ACC112 (cell line): ENCODE results near the gene LMAN1.
A peak's percentile ranks its signal among the peaks of the same experiment; 100 is the strongest.

Source experiments
- H2AFZ ChIP-seq: fragments of 200-600 bp; sonication (generic); one replicate; pipeline ENCODE4 v1.6.0; 2017; ENCODE audit warnings: antibody characterized with exemption, low read length; ENCODE audit not compliant: unreplicated experiment
- H3K27ac ChIP-seq: fragments of 200-600 bp; sonication (generic); 2 replicates; pipeline ENCODE4 v1.5.1; 2014; ENCODE audit warnings: low read depth, mild to moderate bottlenecking, antibody characterized with exemption, low read length, moderate library complexity
- H3K27me3 ChIP-seq: fragments of 200-600 bp; sonication (generic); 2 replicates; pipeline ENCODE4 v1.6.1; 2014; ENCODE audit warnings: mild to moderate bottlenecking, antibody characterized with exemption, low read length, moderate library complexity, mixed read lengths; ENCODE audit not compliant: insufficient read depth
- H3K36me3 ChIP-seq: fragments of 200-600 bp; sonication (generic); 2 replicates; pipeline ENCODE4 v1.6.1; 2016; ENCODE audit warnings: mild to moderate bottlenecking, antibody characterized with exemption, low read length, moderate library complexity, mixed read lengths; ENCODE audit not compliant: insufficient read depth
- H3K4me1 ChIP-seq: fragments of 200-600 bp; sonication (generic); one replicate; pipeline ENCODE4 v1.6.1; 2016; ENCODE audit warnings: low read length, mixed read lengths; ENCODE audit not compliant: insufficient read depth, unreplicated experiment, control insufficient read depth
- H3K4me3 ChIP-seq: fragments of 200-600 bp; sonication (generic); 2 replicates; pipeline ENCODE4 v1.5.1; 2014; ENCODE audit warnings: mild to moderate bottlenecking, low read depth, low read length
- H3K79me2 ChIP-seq: fragments of 200-600 bp; sonication (generic); one replicate; pipeline ENCODE4 v1.6.0; 2016; ENCODE audit warnings: low read length; ENCODE audit not compliant: control insufficient read depth, unreplicated experiment, insufficient read depth

The LMAN1 gene

GRCh38 chr18:59383851-59384250 lies 24.8 kb upstream of the LMAN1 start:
- Histone ChIP-seq H3K27me3 (no peaks in the 10 kb centered on the region), H3K79me2 (no peaks in the 10 kb centered on the region), H3K27ac (no peak overlapping the region), H3K4me3 (no peak overlapping the region), H3K36me3 (no peaks in the 10 kb centered on the region), H2AFZ (no peak overlapping the region), H3K4me1 (no peaks in the 10 kb centered on the region)

DNA sequence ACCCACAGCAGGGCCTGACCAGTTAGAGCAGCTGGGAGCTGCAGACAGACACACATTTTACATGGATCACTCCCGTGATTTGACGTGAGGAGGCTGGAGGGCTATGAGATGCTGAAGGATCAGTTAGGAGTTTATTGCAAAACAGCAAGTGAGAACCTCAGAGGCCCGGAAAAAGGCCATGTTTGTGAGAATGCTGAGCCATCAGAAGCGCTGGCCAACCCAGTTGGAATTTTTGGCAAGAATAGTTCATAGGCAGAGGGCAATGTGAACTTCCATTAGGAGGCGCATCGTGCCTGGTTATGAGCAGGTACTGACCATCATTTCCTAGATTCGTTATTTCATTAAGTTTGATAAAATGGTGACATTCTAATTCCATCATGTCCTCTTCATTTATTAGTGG lies 23.3 kb upstream of the LMAN1 start:
- Histone ChIP-seq H3K27me3 (no peaks in the 10 kb centered on the region), H2AFZ (no peak overlapping the region)

GRCh38 chr18:59381949-59382348 lies 22.9 kb upstream of the LMAN1 start:
- no peaks in the 10 kb centered on the region for H3K27me3 ChIP-seq
- no peak overlapping the region for H3K27ac ChIP-seq
- H3K36me3 ChIP-seq: no peaks in the 10 kb centered on the region
- H2AFZ ChIP-seq: no peak overlapping the region
- H3K79me2 ChIP-seq: no peaks in the 10 kb centered on the region
- no peak overlapping the region for H3K4me3 ChIP-seq
- no peaks in the 10 kb centered on the region for H3K4me1 ChIP-seq

More for the DNA sequence above, 23.3 kb upstream of the LMAN1 start:
- H3K79me2 ChIP-seq: no peaks in the 10 kb centered on the region
- no peaks in the 10 kb centered on the region for H3K4me1 ChIP-seq
- H3K36me3 ChIP-seq: no peaks in the 10 kb centered on the region
- H3K27ac ChIP-seq: no peak overlapping the region
- H3K4me3 ChIP-seq: no peak overlapping the region

DNA sequence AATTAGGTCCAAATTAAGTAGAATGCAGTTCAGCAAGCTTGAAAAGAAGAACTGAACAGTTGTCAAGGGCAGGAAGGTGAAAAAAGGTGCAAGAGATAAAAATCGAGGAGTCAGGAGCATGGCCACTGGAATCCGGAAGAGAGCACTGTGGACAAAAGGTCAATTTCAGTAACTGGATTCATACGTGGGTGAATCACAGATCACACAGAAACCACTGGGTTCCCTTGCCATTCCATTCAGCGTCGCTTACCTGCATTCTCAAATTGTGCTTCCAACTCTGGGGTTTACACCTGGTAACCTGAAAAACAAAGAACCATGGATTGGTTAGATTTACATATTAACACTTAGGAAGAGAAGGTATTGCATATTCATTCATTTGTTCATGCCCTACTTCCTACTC lies 21.6 kb upstream of the LMAN1 start:
- H3K79me2 ChIP-seq: no peaks in the 10 kb centered on the region
- no peaks in the 10 kb centered on the region for H3K4me1 ChIP-seq
- H3K27ac ChIP-seq: no peak overlapping the region
- no peak overlapping the region for H3K4me3 ChIP-seq
- H3K27me3 ChIP-seq: no peaks in the 10 kb centered on the region
- H3K36me3 ChIP-seq: no peaks in the 10 kb centered on the region
- no peak overlapping the region for H2AFZ ChIP-seq

DNA sequence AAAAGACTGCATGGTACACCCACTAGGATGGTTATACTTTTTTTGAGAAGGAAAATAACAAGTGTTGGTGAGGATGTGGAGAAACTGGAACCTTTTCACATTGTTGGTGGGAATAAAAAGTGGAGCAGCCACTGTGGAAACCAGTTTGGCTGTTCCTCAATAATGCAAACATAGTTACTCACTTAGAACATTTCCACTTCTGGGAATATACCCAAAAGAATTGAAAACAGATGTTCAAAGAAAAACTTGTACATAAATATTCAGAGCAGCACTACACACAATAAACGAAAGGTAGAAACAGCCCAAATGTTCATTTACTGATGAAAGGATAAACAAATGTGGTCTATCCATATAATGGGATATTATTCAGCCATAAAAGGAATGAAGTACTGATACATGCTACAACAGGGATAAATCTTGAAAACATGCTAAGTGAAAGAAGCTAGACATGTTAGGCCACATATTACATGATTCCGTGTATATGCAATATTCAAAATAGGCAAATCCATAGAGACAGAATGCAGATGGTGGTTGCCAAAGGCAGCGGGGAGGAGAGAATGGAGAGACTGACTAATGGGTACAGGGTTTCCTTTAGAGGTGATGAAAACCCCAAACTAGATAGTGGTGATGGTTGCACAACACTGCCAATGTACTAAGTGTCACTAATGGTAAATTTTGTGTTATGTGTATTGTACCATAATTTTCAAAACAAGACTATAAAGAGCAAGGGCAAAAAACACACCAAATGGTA lies 20.9 kb upstream of the LMAN1 start:
- H3K36me3 ChIP-seq: no peaks in the 10 kb centered on the region
- no peaks in the 10 kb centered on the region for H3K27me3 ChIP-seq

GRCh38 chr18:59377613-59378337 lies 18.7 kb upstream of the LMAN1 start:
- Histone ChIP-seq H3K27ac (no peak overlapping the region), H2AFZ (no peak overlapping the region), H3K79me2 (no peaks in the 10 kb centered on the region), H3K27me3 (peaks cover 10% of the 10 kb centered on the region; the same call in 1 of the 2 replicates), H3K4me1 (no peaks in the 10 kb centered on the region), H3K4me3 (no peak overlapping the region), H3K36me3 (no peaks in the 10 kb centered on the region)

More for the DNA sequence above, 20.9 kb upstream of the LMAN1 start:
- H3K79me2 ChIP-seq: no peaks in the 10 kb centered on the region
- no peaks in the 10 kb centered on the region for H3K4me1 ChIP-seq
- no peak overlapping the region for H2AFZ ChIP-seq
- H3K4me3 ChIP-seq: no peak overlapping the region
- no peak overlapping the region for H3K27ac ChIP-seq

DNA sequence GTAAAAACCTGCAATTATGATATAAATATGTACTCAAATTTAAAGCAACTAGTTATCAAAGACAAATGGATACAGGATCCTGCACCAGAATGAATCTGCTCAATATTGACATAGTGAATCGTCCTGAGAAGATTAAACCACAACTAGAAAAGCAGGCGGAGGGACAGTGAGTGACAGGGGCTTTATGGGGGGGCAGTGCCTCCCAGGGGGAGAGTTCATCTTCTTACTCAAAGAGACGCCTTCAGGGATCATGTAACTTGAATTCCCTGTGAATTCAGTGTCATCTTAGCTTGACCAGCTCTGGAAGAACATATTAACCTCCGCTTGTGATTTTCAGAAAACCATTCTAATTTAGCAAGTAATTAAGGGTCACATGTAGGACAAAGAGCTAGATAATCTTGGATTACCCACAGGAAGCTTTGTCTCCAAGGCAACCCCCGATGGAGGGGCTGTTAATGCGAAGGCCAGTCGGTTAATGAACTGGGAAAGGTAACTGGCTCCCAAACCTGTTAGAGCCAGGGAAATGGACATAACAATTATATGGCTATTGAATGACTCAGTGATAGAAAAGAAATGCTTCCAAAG lies 17.4 kb upstream of the LMAN1 start:
- Histone ChIP-seq H3K36me3 (no peaks in the 10 kb centered on the region), H2AFZ (no peak overlapping the region), H3K4me1 (no peaks in the 10 kb centered on the region), H3K79me2 (no peaks in the 10 kb centered on the region), H3K27ac (no peak overlapping the region), H3K4me3 (no peak overlapping the region), H3K27me3 (peaks cover 17% of the 10 kb centered on the region)

- Histone ChIP-seq H3K79me2 (no peaks in the 10 kb centered on the region), H3K27me3 (peaks cover 26% of the 10 kb centered on the region), H3K36me3 (no peaks in the 10 kb centered on the region), H3K4me1 (no peaks in the 10 kb centered on the region), H3K27ac (no peak overlapping the region), H2AFZ (no peak overlapping the region), H3K4me3 (no peak overlapping the region)
Measured at GRCh38 chr18:59374128-59374527, 15.1 kb upstream of the LMAN1 start.

DNA sequence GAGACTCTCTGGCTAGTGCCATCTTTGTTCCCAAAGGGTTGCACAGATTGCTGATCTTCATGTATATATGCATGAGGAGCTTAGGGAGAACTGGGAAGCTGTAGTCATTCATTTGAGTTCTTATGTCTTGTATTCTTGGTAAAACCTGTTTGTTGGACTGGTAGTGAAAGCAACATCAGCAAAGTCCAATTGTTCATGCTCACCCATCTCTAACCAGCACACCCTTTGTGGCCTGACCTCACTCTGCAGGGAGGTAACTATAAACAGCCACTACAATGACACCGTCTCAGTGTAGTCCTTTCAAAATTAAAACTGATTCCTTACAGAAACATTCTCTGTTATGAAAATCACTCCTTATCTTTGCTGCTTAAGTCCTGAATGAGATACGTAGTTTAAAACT lies 13.9 kb upstream of the LMAN1 start:
- H3K27me3 ChIP-seq: peaks cover 26% of the 10 kb centered on the region
- no peak overlapping the region for H3K27ac ChIP-seq
- H3K36me3 ChIP-seq: no peaks in the 10 kb centered on the region
- no peaks in the 10 kb centered on the region for H3K79me2 ChIP-seq
- H2AFZ ChIP-seq: no peak overlapping the region
- H3K4me3 ChIP-seq: no peak overlapping the region
- no peaks in the 10 kb centered on the region for H3K4me1 ChIP-seq

DNA sequence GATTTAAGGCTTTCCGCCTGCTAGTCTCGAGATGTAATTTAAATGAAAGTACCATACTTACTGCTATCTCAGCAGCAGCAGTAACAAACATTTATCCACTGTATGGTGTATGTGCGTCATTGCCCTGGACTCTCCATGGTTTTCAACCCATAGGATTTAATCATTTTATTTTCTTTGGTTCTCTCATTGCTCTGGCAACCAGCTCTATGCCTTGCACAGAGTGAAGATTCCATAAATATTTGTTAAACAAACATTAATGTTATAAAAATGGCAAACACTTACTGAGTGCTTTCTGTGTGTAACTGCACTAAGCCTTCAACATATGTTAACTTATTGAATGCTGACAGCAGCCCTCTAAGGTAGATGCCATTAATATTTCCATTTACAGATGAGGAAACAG lies 1.3 kb upstream of the LMAN1 start:
- peaks cover 24% of the 10 kb centered on the region for H3K4me1 ChIP-seq
- no peak overlapping the region for H2AFZ ChIP-seq
- peaks cover 7% of the 10 kb centered on the region for H3K36me3 ChIP-seq
- peaks cover 37% of the 10 kb centered on the region for H3K79me2 ChIP-seq
- peak overlapping the region; percentile 91 for H3K4me3 ChIP-seq
- H3K27me3 ChIP-seq: peaks cover 8% of the 10 kb centered on the region; the same call in 1 of the 2 replicates
- H3K27ac ChIP-seq: no peak overlapping the region
